HepG2 (cell line): Measurements from ENCODE around the gene ZNF628.

Experiments used
- ATF2 ChIP-seq: sonication (generic); formaldehyde crosslinking; IDR thresholded peaks from 2 replicates; pipeline ENCODE4 v1.4.0; 2020; ENCODE audit warnings: missing genetic modification reagents
- CBX1 ChIP-seq: IDR thresholded peaks from one replicate; pipeline ENCODE4 v1.6.1; 2016; ENCODE audit warnings: antibody characterized with exemption, low read depth
- MTA3 ChIP-seq: sonication (generic); formaldehyde crosslinking; IDR thresholded peaks from 2 replicates; pipeline ENCODE4 v1.4.0; 2020; ENCODE audit warnings: missing genetic modification reagents
- MYNN ChIP-seq: sonication (generic); formaldehyde crosslinking; IDR thresholded peaks from 2 replicates; pipeline ENCODE4 v1.4.0; 2020; ENCODE audit warnings: mild to moderate bottlenecking, low read depth, missing genetic modification reagents
- PITX1 ChIP-seq: sonication (generic); formaldehyde crosslinking; IDR thresholded peaks from 2 replicates; pipeline ENCODE4 v1.5.1; 2020; ENCODE audit warnings: mild to moderate bottlenecking, missing genetic modification reagents

- TF ChIP-seq CBX1 (no peak), PITX1 (no peak), ATF2 (no peak), MYNN (CRISPR knock-in tag) (no peak), MTA3 (CRISPR knock-in tag) (no peak)
Observed at GRCh38 chr19:55434356-55434919, 42.0 kb upstream of the ZNF628 start.
